ENCODE results near the gene KRTAP4-9.
"Not testable (repeated sequence)": the region's sequence is repeated elsewhere in the genome, so short reads cannot be mapped to it uniquely, and the experiment has no call there.

- TF ChIP-seq EP300, CTCF, POLR2A (IDR thresholded peaks at IDR 0.05): not testable (repeated sequence)
Measured at GRCh38 chr17:41099682-41100480, 5.3 kb upstream of the KRTAP4-9 start.
